H1 (cell line): ENCODE data around the gene EPX. TPM values are rescaled to one million over a fixed set of nuclear protein-coding genes. Genes with fewer than 3 reads are reported as not detected.

ENCODE experiments used
- CTCF ChIA-PET: fragments of 300-600 bp; sonication (Branson Sonifier 250); formaldehyde crosslinking; loops from one replicate; lab custom pipeline; 2021; ENCODE audit not compliant: partially characterized antibody; lab: Charles Lee
- POLR2A ChIA-PET: fragments of 300-600 bp; sonication (Branson Sonifier 250); formaldehyde crosslinking; loops from one replicate; lab custom pipeline; 2021; ENCODE audit warnings: inconsistent platforms; ENCODE audit not compliant: partially characterized antibody; lab: Charles Lee
- DNase-seq, 2 experiments: peaks; one replicate each; pipeline versions ENCODE4 v3.0.0 to v3.0.0-alpha.2; 2010 to 2022; ENCODE audit warnings: low spot score in 2 of 2, low read depth in 1 of 2, mixed read lengths in 1 of 2
- FAIRE-seq: peaks from 2 replicates; lab custom pipeline; 2011; peaks lifted over from hg19 to GRCh38; lab: Jason Lieb, UNC
- H2AFZ ChIP-seq: 2 replicates; pipeline ENCODE4 v1.8.1; 2012; ENCODE audit warnings: low read length, inconsistent platforms
- H2AK5ac ChIP-seq: 2 replicates; pipeline ENCODE4 v1.6.1; 2013; ENCODE audit warnings: low read depth, low read length
- H2BK120ac ChIP-seq: replicated peaks from 2 replicates; pipeline ENCODE3; 2013; ENCODE audit warnings: low read depth, low read length, inconsistent platforms
- H2BK12ac ChIP-seq: 2 replicates; pipeline ENCODE4 v1.6.1; 2013; ENCODE audit warnings: low read depth, low read length
- H2BK15ac ChIP-seq: 2 replicates; pipeline ENCODE4 v1.6.1; 2013; ENCODE audit warnings: low read length
- H2BK20ac ChIP-seq: 2 replicates; pipeline ENCODE4 v1.6.1; 2013; ENCODE audit warnings: low read length
- H2BK5ac ChIP-seq: 2 replicates; pipeline ENCODE4 v1.6.1; 2013; ENCODE audit warnings: low read depth, low read length
- H3K14ac ChIP-seq: 2 replicates; pipeline ENCODE4 v1.6.1; 2013; ENCODE audit warnings: inconsistent platforms; ENCODE audit not compliant: insufficient read length
- H3K18ac ChIP-seq: 2 replicates; pipeline ENCODE4 v1.6.1; 2013; ENCODE audit warnings: low read length; ENCODE audit errors: extremely low read depth
- H3K23ac ChIP-seq: 2 replicates; pipeline ENCODE4 v1.6.1; 2013; ENCODE audit warnings: inconsistent platforms; ENCODE audit not compliant: insufficient read length
- H3K23me2 ChIP-seq: 2 replicates; pipeline ENCODE4 v1.6.1; 2013; ENCODE audit warnings: low read depth, low read length
- H3K27ac ChIP-seq: 2 replicates; pipeline ENCODE4 v1.6.1; 2011; ENCODE audit warnings: low read depth, low read length, inconsistent platforms
- H3K27me3 ChIP-seq, 4 experiments: replicated peaks in 1 of 4; 1 replicate in 1 of 4; 2 replicates in 3 of 4; pipeline versions ENCODE4 v1.6.1 to v1.8.1; 2011 to 2013; ENCODE audit warnings: low read length in 3 of 4, mild to moderate bottlenecking in 3 of 4, inconsistent platforms in 2 of 4, mixed read lengths in 2 of 4, moderate library complexity in 1 of 4; ENCODE audit not compliant: control insufficient read depth in 3 of 4, insufficient read depth in 3 of 4; ENCODE audit errors: extremely low read depth in 1 of 4
- H3K36me3 ChIP-seq, 4 experiments: 2 replicates each; pipeline versions ENCODE4 v1.6.1 to v1.8.1; 2011 to 2013; ENCODE audit warnings: mild to moderate bottlenecking in 4 of 4, low read length in 3 of 4, moderate library complexity in 2 of 4, control low read depth in 1 of 4, inconsistent platforms in 1 of 4; ENCODE audit not compliant: insufficient read depth in 4 of 4, control insufficient read depth in 2 of 4
- H3K4ac ChIP-seq: replicated peaks from 2 replicates; pipeline ENCODE3; 2013; ENCODE audit warnings: low read length, low read depth, mixed read lengths, inconsistent platforms; ENCODE audit not compliant: insufficient read length
- H3K4me1 ChIP-seq, 4 experiments: replicated peaks in 1 of 4; 1 replicate in 1 of 4; 2 replicates in 3 of 4; pipeline versions ENCODE4 v1.6.1 to v1.8.1; 2011 to 2013; ENCODE audit warnings: low read length in 3 of 4, inconsistent platforms in 2 of 4, mixed read lengths in 1 of 4; ENCODE audit not compliant: insufficient read depth in 4 of 4, control insufficient read depth in 3 of 4
- H3K4me2 ChIP-seq, 2 experiments: 2 replicates each; pipeline versions ENCODE4 v1.6.1 to v1.8.1; 2011 to 2013; ENCODE audit warnings: low read depth in 2 of 2, low read length in 2 of 2, control low read depth in 1 of 2, inconsistent platforms in 1 of 2, mild to moderate bottlenecking in 1 of 2; ENCODE audit not compliant: insufficient read depth in 1 of 2
- H3K4me3 ChIP-seq, 4 experiments: fragments of 200-600, 300-600 bp in 1 of 4; sonication (generic), shearing (Covaris generic), sonication (Bioruptor Twin) in 1 of 4; 2 replicates each; pipeline versions ENCODE4 v1.5.1 to v1.8.1; 2011 to 2016; ENCODE audit warnings: low read length in 4 of 4, low read depth in 3 of 4, control low read depth in 2 of 4, inconsistent platforms in 2 of 4, mild to moderate bottlenecking in 2 of 4, mixed read lengths in 1 of 4, moderate library complexity in 1 of 4; ENCODE audit not compliant: insufficient read depth in 2 of 4; ENCODE audit errors: extremely low read depth in 1 of 4
- H3K56ac ChIP-seq: replicated peaks from 2 replicates; pipeline ENCODE3; 2013; ENCODE audit warnings: low read depth, mild to moderate bottlenecking, mixed read lengths, low read length, inconsistent platforms; ENCODE audit not compliant: insufficient read length
- H3K79me1 ChIP-seq: 2 replicates; pipeline ENCODE4 v1.6.1; 2013; ENCODE audit warnings: low read depth, low read length, control low read depth
- H3K79me2 ChIP-seq, 2 experiments: 2 replicates each; pipeline versions ENCODE4 v1.6.1 to v1.8.1; 2012 to 2013; ENCODE audit warnings: low read length in 2 of 2, mild to moderate bottlenecking in 2 of 2, inconsistent platforms in 1 of 2; ENCODE audit not compliant: insufficient read depth in 2 of 2, control insufficient read depth in 1 of 2
- H3K9ac ChIP-seq, 4 experiments: replicated peaks in 1 of 4; 1 replicate in 1 of 4; 2 replicates in 3 of 4; pipeline versions ENCODE4 v1.6.1 to v1.8.1; 2011 to 2013; ENCODE audit warnings: low read depth in 3 of 4, low read length in 3 of 4, control low read depth in 2 of 4, mild to moderate bottlenecking in 2 of 4, moderate library complexity in 2 of 4, inconsistent platforms in 1 of 4; ENCODE audit errors: extremely low read depth in 1 of 4
- H3K9me3 ChIP-seq, 2 experiments: 2 replicates each; pipeline versions ENCODE4 v1.6.1 to v1.8.1; 2012 to 2013; ENCODE audit warnings: mild to moderate bottlenecking in 2 of 2, moderate library complexity in 2 of 2, control low read depth in 1 of 2, inconsistent platforms in 1 of 2, low read depth in 1 of 2, low read length in 1 of 2, mixed read lengths in 1 of 2; ENCODE audit not compliant: insufficient read depth in 2 of 2
- H4K20me1 ChIP-seq, 2 experiments: replicated peaks in 1 of 2; 2 replicates each; pipeline versions ENCODE3 to v1.8.1; 2011 to 2013; ENCODE audit warnings: inconsistent platforms in 2 of 2, low read length in 2 of 2, mild to moderate bottlenecking in 1 of 2; ENCODE audit not compliant: insufficient read depth in 2 of 2, control insufficient read depth in 1 of 2
- H4K5ac ChIP-seq: 2 replicates; pipeline ENCODE4 v1.6.1; 2013; ENCODE audit warnings: low read length, low read depth, mixed read lengths, inconsistent platforms; ENCODE audit not compliant: insufficient read length
- H4K8ac ChIP-seq: 2 replicates; pipeline ENCODE4 v1.8.0; 2013; ENCODE audit warnings: mild to moderate bottlenecking, moderate library complexity, low read length, inconsistent platforms; ENCODE audit not compliant: insufficient read depth; ENCODE audit errors: extremely low read depth
- H4K91ac ChIP-seq: replicated peaks from 2 replicates; pipeline ENCODE3; 2013; ENCODE audit warnings: low read length, mixed read lengths, inconsistent platforms; ENCODE audit not compliant: insufficient read length
- CHD1 ChIP-seq: IDR thresholded peaks from 2 replicates; pipeline ENCODE4 v1.6.1; 2012; ENCODE audit warnings: low read depth, low read length, improper control_type of control experiment
- JUN ChIP-seq: IDR thresholded peaks from 2 replicates; pipeline ENCODE4 v1.6.1; 2011; ENCODE audit warnings: low read depth, mild to moderate bottlenecking, improper control_type of control experiment, low read length
- KDM4A ChIP-seq: IDR thresholded peaks from one replicate; pipeline ENCODE4 v1.7.1; 2012; ENCODE audit warnings: low read depth, mild to moderate bottlenecking, moderate library complexity, low read length, inconsistent platforms; ENCODE audit not compliant: severe bottlenecking
- SIX5 ChIP-seq: IDR thresholded peaks from 2 replicates; pipeline ENCODE4 v1.6.1; 2011; ENCODE audit warnings: mild to moderate bottlenecking, low read depth, low read length
- WGBS, 2 experiments: shearing (Covaris generic) in 1 of 2; methylation state at CpG; one replicate each; pipeline versions ENCODE4 v1.1.6 to v1.1.7; 2013 to 2015; ENCODE audit warnings: low lambda C conversion rate in 2 of 2, mixed read lengths in 2 of 2, inconsistent platforms in 1 of 2, low coverage in 1 of 2, missing lambda C conversion rate in 1 of 2; ENCODE audit not compliant: insufficient replicate concordance in 2 of 2, insufficient coverage in 1 of 2, insufficient read length in 1 of 2; ENCODE audit errors: extremely low coverage in 1 of 2, missing lambda C conversion rate in 1 of 2; 5-methylcytosine and 5-hydroxymethylcytosine counted together
- polyA plus RNA-seq, 7 experiments: library from polyadenylated mRNA; depleted of rRNA in 3 of 7; stranded (reverse) in 5 of 7; unstranded in 2 of 7; fragments of >200 nt in 5 of 7; fragments of 200-250 nt in 2 of 7; gene quantifications; 1 replicate in 5 of 7; 2 replicates in 1 of 7; 4 replicates in 1 of 7; pipeline versions ENCODE4 v1.2.1 to v1.2.3, GENCODE V29; 2011 to 2013; ENCODE audit warnings: missing spikeins in 2 of 7, mixed read lengths in 2 of 7
- total RNA-seq: library from RNA; stranded (reverse); fragmentation: NEBNext Ultra II Directional; extraction: Animal tissue kit (Norgen Biotek cat#: 25700); gene quantifications from 2 replicates; pipeline ENCODE4 v1.2.1, GENCODE V29; 2021

EPX gene
- total and polyA plus RNA-seq, 2 of the 8 experiments (the other 6 are each of a cell fraction or from before 2014, with no cell fraction given), result not detected

DNA sequence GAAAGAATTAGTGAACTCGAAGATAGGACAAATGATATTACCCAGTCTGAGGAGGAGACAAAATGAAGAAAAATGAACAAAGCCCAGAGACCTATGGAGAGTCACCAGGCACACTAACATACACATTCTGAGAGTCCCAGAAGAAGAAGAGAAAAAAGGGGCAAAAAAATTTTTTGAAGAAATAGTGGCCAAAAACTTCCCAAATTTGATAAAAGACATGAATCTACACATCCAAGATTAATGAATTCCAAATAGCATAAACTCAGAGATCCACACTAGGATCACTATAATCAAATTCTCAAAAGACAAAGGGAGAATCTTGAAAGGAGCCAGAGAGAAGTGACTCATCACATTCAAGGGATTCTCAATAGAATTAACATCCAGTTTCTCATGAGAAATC lies 47.7 kb upstream of the EPX start:
- no peak for FAIRE-seq
- no peak overlapping the region for H2BK12ac ChIP-seq
- no peak overlapping the region for H3K4me3 ChIP-seq
- no peaks in the 10 kb centered on the region for H3K79me1 ChIP-seq
- H4K20me1 ChIP-seq, result no peaks in the 10 kb centered on the region
- H3K4ac ChIP-seq, result no peak overlapping the region
- H3K27me3 ChIP-seq, result peaks cover 0 to under 1% (median 0%) of the 10 kb centered on the region in 4 experiments; a peak in 2 of 7 replicates
- no peak overlapping the region for H4K91ac ChIP-seq
- no peak for TF ChIP-seq SIX5
- no peak for TF ChIP-seq CHD1
- TF ChIP-seq JUN, result no peak
- TF ChIP-seq KDM4A, result no peak
- TF ChIP-seq, all 59 proteins: peak for 0
- no peak overlapping the region for H2BK5ac ChIP-seq
- no peaks in the 10 kb centered on the region for H3K79me2 ChIP-seq
- peaks cover 8 to 22% of the 10 kb centered on the region in 2 experiments; a peak in 3 of 4 replicates for H3K9me3 ChIP-seq
- no peak overlapping the region for H2AFZ ChIP-seq
- no peak overlapping the region for H2BK15ac ChIP-seq
- no peak overlapping the region for H3K4me2 ChIP-seq
- no peak overlapping the region for H2BK20ac ChIP-seq
- no peaks in the 10 kb centered on the region; a peak in 1 of 7 replicates for H3K4me1 ChIP-seq
- H2AK5ac ChIP-seq, result no peak overlapping the region
- no peak overlapping the region for H3K27ac ChIP-seq
- no peak overlapping the region for H4K8ac ChIP-seq
- 88% methylated on average over 1 of the region's 1 CpG; no CpG with 5 or more reads in 1 of the 2 experiments for WGBS, 2 experiments
- H3K56ac ChIP-seq, result no peak overlapping the region
- H3K18ac ChIP-seq, result no peak overlapping the region
- H3K36me3 ChIP-seq, result no peaks in the 10 kb centered on the region
- no peak for DNase-seq
- ChIA-PET CTCF (interaction anchor here (0.6 kb wide), 1 partner anchor 547 kb away, joined by 3 read pairs; no protein-coding TSS in a partner anchor), POLR2A (no interaction called here)
- no peak overlapping the region for H3K9ac ChIP-seq
- H3K23me2 ChIP-seq, result no peaks in the 10 kb centered on the region
- H3K14ac ChIP-seq, result no peak overlapping the region
- H4K5ac ChIP-seq, result no peak overlapping the region
- no peak overlapping the region for H2BK120ac ChIP-seq
- H3K23ac ChIP-seq, result no peak overlapping the region
